GM12892 (cell line): Measurements from ENCODE around the gene HABP4.

ENCODE experiments used
- POLR2A ChIP-seq: IDR thresholded peaks from 2 replicates; pipeline ENCODE4 v1.6.1; 2011; ENCODE audit warnings: low read depth, low read length, control low read depth
- TAF1 ChIP-seq: IDR thresholded peaks from 2 replicates; pipeline ENCODE4 v1.6.1; 2011; ENCODE audit warnings: low read depth, mild to moderate bottlenecking, control low read depth, low read length, borderline replicate concordance

GRCh38 chr9:96435345-96435744 lies 14.6 kb upstream of the HABP4 start:
- TF ChIP-seq POLR2A (no peak), TAF1 (no peak)
